Activated gamma-delta T cell (primary cell): ENCODE data around the gene AKAP12.

Experiments used
- DNase-seq: peaks from one replicate; lab custom pipeline; 2025; lab: John Stamatoyannopoulos, UW

AKAP12 gene

GRCh38 chr6:151233731-151234130 is 6.0 kb upstream of the AKAP12 start:
- no peak for DNase-seq

- no peak for DNase-seq
Observed at GRCh38 chr6:151236668-151237401, 2.9 kb upstream of the AKAP12 start.

- DNase-seq, result no peak
Observed at GRCh38 chr6:151240036-151240685, 394 bp downstream of the AKAP12 start.

GRCh38 chr6:151240791-151241642 is 1.2 kb downstream of the AKAP12 start:
- DNase-seq, result no peak

- DNase-seq, result no peak
Observed at GRCh38 chr6:151241853-151242252, 2.1 kb downstream of the AKAP12 start.

- no peak for DNase-seq
Observed at GRCh38 chr6:151242420-151242861, 2.7 kb downstream of the AKAP12 start.

- DNase-seq, result no peak
Observed at GRCh38 chr6:151243481-151243880, 3.7 kb downstream of the AKAP12 start.

GRCh38 chr6:151247490-151247889 is 7.7 kb downstream of the AKAP12 start:
- DNase-seq, result no peak

- DNase-seq, result no peak
Observed at GRCh38 chr6:151248295-151248694, 8.5 kb downstream of the AKAP12 start.

GRCh38 chr6:151252634-151253033 is 12.9 kb downstream of the AKAP12 start:
- no peak for DNase-seq

GRCh38 chr6:151254451-151255081 is 14.8 kb downstream of the AKAP12 start:
- DNase-seq, result no peak

GRCh38 chr6:151255811-151256210 is 16.0 kb downstream of the AKAP12 start:
- DNase-seq, result no peak

GRCh38 chr6:151257985-151258445 is 18.2 kb downstream of the AKAP12 start:
- DNase-seq, result no peak

GRCh38 chr6:151260205-151260604 is 20.4 kb downstream of the AKAP12 start:
- DNase-seq, result no peak

- DNase-seq, result no peak
Observed at GRCh38 chr6:151263035-151263434, 23.3 kb downstream of the AKAP12 start.

GRCh38 chr6:151263967-151264366 is 24.2 kb downstream of the AKAP12 start:
- no peak for DNase-seq

GRCh38 chr6:151265282-151265681 is 25.5 kb downstream of the AKAP12 start:
- no peak for DNase-seq

- no peak for DNase-seq
Observed at GRCh38 chr6:151269321-151269995, 29.7 kb downstream of the AKAP12 start.

GRCh38 chr6:151275121-151275520 is 35.4 kb downstream of the AKAP12 start:
- DNase-seq, result no peak

GRCh38 chr6:151275566-151275965 is 35.8 kb downstream of the AKAP12 start:
- no peak for DNase-seq

- no peak for DNase-seq
Observed at GRCh38 chr6:151276112-151276740, 36.5 kb downstream of the AKAP12 start.
